Stimulated activated CD4-positive, alpha-beta T cell treated with anti-CD3 and anti-CD28 coated beads, Interleukin-2, amount 100 ng/mL, for 4 hours (primary cell): ENCODE measurements around the gene PIEZO2.
"Not testable (repeated sequence)": the region's sequence is repeated elsewhere in the genome, so short reads cannot be mapped to it uniquely, and the experiment has no call there.

Experiments
- DNase-seq: peaks from one replicate; pipeline ENCODE4 v3.0.0-alpha.2; 2020; ENCODE audit warnings: low read depth

Gene PIEZO2

GRCh38 chr18:10927286-10927992, 221.9 kb downstream of the PIEZO2 start:
- DNase-seq = no peak

- DNase-seq = no peak
Observed at GRCh38 chr18:10926621-10927161, 222.7 kb downstream of the PIEZO2 start.

- no peak for DNase-seq
Observed at GRCh38 chr18:10924290-10924689, 225.1 kb downstream of the PIEZO2 start.

- no peak for DNase-seq
Observed at GRCh38 chr18:10923551-10924070, 225.8 kb downstream of the PIEZO2 start.

- DNase-seq = no peak
Observed at GRCh38 chr18:10923141-10923540, 226.2 kb downstream of the PIEZO2 start.

- not testable (repeated sequence) for DNase-seq
Observed at GRCh38 chr18:10922712-10923111, 226.7 kb downstream of the PIEZO2 start.

- DNase-seq = not testable (repeated sequence)
Observed at GRCh38 chr18:10920309-10920708, 229.1 kb downstream of the PIEZO2 start.

- DNase-seq = no peak
Observed at GRCh38 chr18:10919851-10920250, 229.5 kb downstream of the PIEZO2 start.

GRCh38 chr18:10916865-10917264, 232.5 kb downstream of the PIEZO2 start:
- no peak for DNase-seq

- no peak for DNase-seq
Observed at GRCh38 chr18:10916387-10916786, 233.0 kb downstream of the PIEZO2 start.

- DNase-seq = not testable (repeated sequence)
Observed at GRCh38 chr18:10915748-10916147, 233.6 kb downstream of the PIEZO2 start.

- DNase-seq = not testable (repeated sequence)
Observed at GRCh38 chr18:10914610-10915009, 234.8 kb downstream of the PIEZO2 start.

- no peak for DNase-seq
Observed at GRCh38 chr18:10913919-10914318, 235.4 kb downstream of the PIEZO2 start.

GRCh38 chr18:10912790-10913545, 236.4 kb downstream of the PIEZO2 start:
- DNase-seq = no peak

- DNase-seq = no peak
Observed at GRCh38 chr18:10909724-10910123, 239.6 kb downstream of the PIEZO2 start.

GRCh38 chr18:10908760-10909159, 240.6 kb downstream of the PIEZO2 start:
- DNase-seq = no peak

GRCh38 chr18:10907749-10908148, 241.6 kb downstream of the PIEZO2 start:
- no peak for DNase-seq

GRCh38 chr18:10901329-10901728, 248.0 kb downstream of the PIEZO2 start:
- DNase-seq = no peak

- no peak for DNase-seq
Observed at GRCh38 chr18:10900435-10900834, 248.9 kb downstream of the PIEZO2 start.

GRCh38 chr18:10899481-10899880, 249.9 kb downstream of the PIEZO2 start:
- DNase-seq = no peak

- DNase-seq = no peak
Observed at GRCh38 chr18:10898417-10898974, 250.9 kb downstream of the PIEZO2 start.

- DNase-seq = no peak
Observed at GRCh38 chr18:10896851-10897250, 252.5 kb downstream of the PIEZO2 start.

- DNase-seq = no peak
Observed at GRCh38 chr18:10895976-10896375, 253.4 kb downstream of the PIEZO2 start.
